ENCODE measurements around the gene GOLGA6L2. TPM values are rescaled to one million over a fixed set of nuclear protein-coding genes. Genes with fewer than 3 reads are reported as not detected.
A peak's percentile ranks its signal among the peaks of the same experiment; 100 is the strongest.
"Not testable (repeated sequence)": the region's sequence is repeated elsewhere in the genome, so short reads cannot be mapped to it uniquely, and the experiment has no call there.

GOLGA6L2 gene
- total and polyA plus RNA-seq, 4 donors: not detected

- no peak for TF ChIP-seq CTCF (IDR thresholded peaks at IDR 0.05; ENCODE audit: control extremely low read depth, extremely low read depth)
- H3K27ac ChIP-seq (ENCODE audit: low read depth in 1 of 2, low read length in 1 of 2): no peak overlapping the region
Observed at GRCh38 chr15:23401627-23402026, 45.4 kb downstream of the GOLGA6L2 start.

GRCh38 chr15:23399207-23399606 is 47.8 kb downstream of the GOLGA6L2 start:
- H3K4me3 ChIP-seq; H3K9me3 ChIP-seq (ENCODE audit: control insufficient read depth in 4 of 4, insufficient read depth in 3 of 4, low read length in 3 of 4); H3K36me3 ChIP-seq (ENCODE audit: control insufficient read depth in 4 of 4, insufficient read depth in 4 of 4, low read length in 4 of 4); H3K9ac ChIP-seq (ENCODE audit: insufficient read depth in 1 of 2, low read length in 2 of 2); H3K27me3 ChIP-seq (ENCODE audit: control insufficient read depth in 3 of 3, insufficient read depth in 3 of 3, low read length in 2 of 3); H3K4me1 ChIP-seq (ENCODE audit: control insufficient read depth in 5 of 5, insufficient read depth in 5 of 5, low read length in 5 of 5); ATAC-seq (ENCODE audit: insufficient read depth, low FRiP score); H3K27ac ChIP-seq (ENCODE audit: low read depth in 1 of 2, low read length in 1 of 2); DNase-seq: not testable (repeated sequence)
- WGBS, 2 donors: 50 to 64% methylated on average over 5 of the region's 5 CpGs

More at GRCh38 chr15:23401627-23402026, 45.4 kb downstream of the GOLGA6L2 start:
- WGBS, 2 donors: 65 to 82% methylated on average over 8 of the region's 8 CpGs
- H3K4me3 ChIP-seq: no peak overlapping the region
- H3K36me3 ChIP-seq (ENCODE audit: control insufficient read depth in 4 of 4, insufficient read depth in 4 of 4, low read length in 4 of 4): no peaks in the 10 kb centered on the region
- no peaks in the 10 kb centered on the region for H3K27me3 ChIP-seq (ENCODE audit: control insufficient read depth in 3 of 3, insufficient read depth in 3 of 3, low read length in 2 of 3)
- DNase-seq (peak; percentile 68 to 78 (median 77)), ATAC-seq (ENCODE audit: insufficient read depth, low FRiP score) (no peak)
- H3K9me3 ChIP-seq (ENCODE audit: control insufficient read depth in 4 of 4, insufficient read depth in 3 of 4, low read length in 3 of 4): peaks cover 0 to 3% (median 1%) of the 10 kb centered on the region in 4 donors
- H3K4me1 ChIP-seq (ENCODE audit: control insufficient read depth in 5 of 5, insufficient read depth in 5 of 5, low read length in 5 of 5): peaks cover 0 to 8% (median 0%) of the 10 kb centered on the region in 5 donors
- no peak overlapping the region for H3K9ac ChIP-seq (ENCODE audit: insufficient read depth in 1 of 2, low read length in 2 of 2)

DNA sequence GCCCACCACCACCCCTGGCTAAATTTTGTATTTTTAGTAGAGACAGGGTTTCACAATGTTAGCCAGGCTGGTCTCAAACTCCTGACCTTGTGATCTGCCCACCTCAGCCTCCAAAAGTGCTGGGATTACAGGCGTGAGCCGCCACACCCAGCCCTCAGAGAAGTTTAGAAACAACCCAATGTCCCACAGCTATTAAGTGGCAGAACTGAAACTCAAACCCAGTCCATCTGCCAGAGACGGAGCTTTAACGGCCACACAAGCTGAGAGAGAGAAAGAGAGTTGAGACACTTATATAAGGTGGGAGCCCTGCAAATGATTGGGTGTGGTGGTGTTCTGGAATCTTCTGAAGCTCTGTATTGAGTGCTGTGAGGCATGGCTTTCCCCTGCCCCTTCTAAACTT is 48.7 kb downstream of the GOLGA6L2 start:
- not testable (repeated sequence) for H3K36me3 ChIP-seq (ENCODE audit: control insufficient read depth in 4 of 4, insufficient read depth in 4 of 4, low read length in 4 of 4); H3K9ac ChIP-seq (ENCODE audit: insufficient read depth in 1 of 2, low read length in 2 of 2); ATAC-seq (ENCODE audit: insufficient read depth, low FRiP score); H3K4me1 ChIP-seq (ENCODE audit: control insufficient read depth in 5 of 5, insufficient read depth in 5 of 5, low read length in 5 of 5); H3K27me3 ChIP-seq (ENCODE audit: control insufficient read depth in 3 of 3, insufficient read depth in 3 of 3, low read length in 2 of 3); H3K9me3 ChIP-seq (ENCODE audit: control insufficient read depth in 4 of 4, insufficient read depth in 3 of 4, low read length in 3 of 4); H3K27ac ChIP-seq (ENCODE audit: low read depth in 1 of 2, low read length in 1 of 2); H3K4me3 ChIP-seq; DNase-seq
- 90 to 94% methylated on average over 4 of the region's 4 CpGs for WGBS, 2 donors

- no peak overlapping the region for H3K4me3 ChIP-seq
- 65 to 71% methylated on average over 7 of the region's 7 CpGs for WGBS, 2 donors
- peaks cover 0 to 5% (median 0%) of the 10 kb centered on the region in 5 donors for H3K4me1 ChIP-seq (ENCODE audit: control insufficient read depth in 5 of 5, insufficient read depth in 5 of 5, low read length in 5 of 5)
- H3K9ac ChIP-seq (ENCODE audit: insufficient read depth in 1 of 2, low read length in 2 of 2): no peak overlapping the region
- DNase-seq: peak in 2 of 3 donors; percentile 14 to 46
- peaks cover 0 to 6% (median 0%) of the 10 kb centered on the region in 4 donors for H3K9me3 ChIP-seq (ENCODE audit: control insufficient read depth in 4 of 4, insufficient read depth in 3 of 4, low read length in 3 of 4)
- H3K36me3 ChIP-seq (ENCODE audit: control insufficient read depth in 4 of 4, insufficient read depth in 4 of 4, low read length in 4 of 4): no peaks in the 10 kb centered on the region
- H3K27me3 ChIP-seq (ENCODE audit: control insufficient read depth in 3 of 3, insufficient read depth in 3 of 3, low read length in 2 of 3): no peaks in the 10 kb centered on the region
- ATAC-seq (ENCODE audit: insufficient read depth, low FRiP score): no peak
- H3K27ac ChIP-seq (ENCODE audit: low read depth in 1 of 2, low read length in 1 of 2): no peak overlapping the region
- no peak for TF ChIP-seq CTCF (IDR thresholded peaks at IDR 0.05; ENCODE audit: control extremely low read depth, extremely low read depth)
Observed at GRCh38 chr15:23397779-23398178, 49.3 kb downstream of the GOLGA6L2 start.
